ENCODE data around the gene RAMACL. TPM values are rescaled to one million over a fixed set of nuclear protein-coding genes. Genes with fewer than 3 reads are reported as not detected.

RAMACL gene
- total RNA-seq, 1 donor, result 2.4 TPM

- TF ChIP-seq CTCF (IDR thresholded peaks at IDR 0.05; ENCODE audit: insufficient read depth, low read length), result no peak
- H3K4me3 ChIP-seq (ENCODE audit: low read depth, low read length), result no peak overlapping the region
- no peak for DNase-seq (ENCODE audit: low read depth)
Observed at GRCh38 chr6:166589786-166590574, 3.5 kb upstream of the RAMACL start.

- H3K4me3 ChIP-seq (ENCODE audit: low read depth, low read length), result no peak overlapping the region
- no peak for DNase-seq (ENCODE audit: low read depth)
- TF ChIP-seq CTCF (IDR thresholded peaks at IDR 0.05; ENCODE audit: insufficient read depth, low read length), result no peak
Observed at GRCh38 chr6:166589337-166589731, 2.9 kb upstream of the RAMACL start.

GRCh38 chr6:166588691-166589336, 2.3 kb upstream of the RAMACL start:
- TF ChIP-seq CTCF (IDR thresholded peaks at IDR 0.05; ENCODE audit: insufficient read depth, low read length), result no peak
- no peak overlapping the region for H3K4me3 ChIP-seq (ENCODE audit: low read depth, low read length)
- DNase-seq (ENCODE audit: low read depth), result peak; percentile 81

- DNase-seq (ENCODE audit: low read depth), result no peak
- no peak for TF ChIP-seq CTCF (IDR thresholded peaks at IDR 0.05; ENCODE audit: insufficient read depth, low read length)
- no peak overlapping the region for H3K4me3 ChIP-seq (ENCODE audit: low read depth, low read length)
Observed at GRCh38 chr6:166587631-166588413, 1.3 kb upstream of the RAMACL start.

GRCh38 chr6:166584853-166585429, 1.5 kb downstream of the RAMACL start:
- no peak for DNase-seq (ENCODE audit: low read depth)
- no peak overlapping the region for H3K4me3 ChIP-seq (ENCODE audit: low read depth, low read length)
- no peak for TF ChIP-seq CTCF (IDR thresholded peaks at IDR 0.05; ENCODE audit: insufficient read depth, low read length)

GRCh38 chr6:166584155-166584554, 2.3 kb downstream of the RAMACL start:
- DNase-seq (ENCODE audit: low read depth), result no peak

More at GRCh38 chr6:166584155-166584554, 2.3 kb downstream of the RAMACL start:
- no peak overlapping the region for H3K4me3 ChIP-seq (ENCODE audit: low read depth, low read length)
- TF ChIP-seq CTCF (IDR thresholded peaks at IDR 0.05; ENCODE audit: insufficient read depth, low read length), result no peak

All from fibroblast of the aortic adventitia (primary cell).